CD4-positive, alpha-beta T cell treated with Interleukin-10 for 1 hour (primary cell): ENCODE data around the gene PCYT2.

ENCODE experiments used
- DNase-seq: peaks from one replicate; pipeline ENCODE4 v3.0.0-alpha.2; 2020

PCYT2 gene

DNA sequence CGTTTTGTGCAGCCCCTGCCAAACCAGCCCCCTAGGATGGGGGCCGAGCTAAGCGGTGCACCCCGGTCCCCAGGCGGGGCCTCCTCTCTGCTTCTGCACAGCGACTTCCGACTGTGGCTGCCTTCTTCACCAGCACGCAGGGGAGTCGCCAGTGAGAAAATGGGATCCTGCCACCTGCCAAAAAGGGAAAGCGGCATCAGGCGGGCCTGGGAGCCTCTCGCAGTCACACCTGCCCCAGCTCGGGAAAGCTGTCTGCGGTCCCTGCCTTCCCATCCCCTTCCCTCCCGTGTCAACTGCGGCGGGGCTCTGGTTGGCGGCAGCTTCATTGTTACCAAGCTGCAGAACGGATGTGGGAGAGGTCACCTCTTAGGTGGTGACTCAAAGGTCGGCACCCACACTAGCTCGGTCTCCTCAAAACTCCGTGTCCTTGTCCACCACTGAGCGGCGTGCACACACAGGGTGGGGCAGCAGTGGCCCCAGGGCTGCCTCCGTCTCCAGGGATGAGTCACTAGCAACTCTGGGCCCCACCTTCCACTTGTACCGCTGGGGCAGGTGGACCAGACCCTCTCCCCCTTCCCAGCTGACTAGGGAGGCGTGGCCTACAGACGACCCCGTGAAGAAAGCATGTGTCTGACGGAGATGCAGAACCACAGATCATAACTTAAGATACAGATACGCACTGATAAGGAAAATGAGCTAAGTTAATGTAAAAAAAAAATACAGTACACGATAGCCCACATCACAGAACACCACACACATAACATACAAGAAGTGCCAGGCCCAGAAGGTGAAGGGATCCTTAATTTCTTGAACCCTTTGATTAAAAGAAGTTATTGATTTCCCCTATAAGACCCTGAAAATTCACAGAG is 1.5 kb upstream of the PCYT2 start:
- no peak for DNase-seq

DNA sequence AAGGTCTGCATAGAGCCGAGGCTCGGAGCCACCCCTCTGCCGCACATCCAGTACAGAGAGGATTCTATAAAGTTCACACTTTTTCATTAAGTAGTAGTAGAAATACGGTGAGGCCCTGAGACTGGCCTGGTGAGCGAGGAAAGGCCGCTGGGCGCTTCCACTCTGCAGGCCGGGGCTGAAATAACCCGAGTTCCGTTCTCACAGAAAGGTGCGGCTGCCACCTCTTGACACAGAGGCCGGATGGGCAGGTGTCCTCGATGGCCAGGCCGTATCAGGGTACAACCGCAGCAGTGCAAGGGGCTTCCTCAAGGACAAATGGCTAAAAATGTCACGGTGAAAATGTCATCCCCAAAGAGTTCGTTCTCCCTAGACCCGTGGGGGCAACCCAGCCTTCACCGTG is 770 bp upstream of the PCYT2 start:
- no peak for DNase-seq

DNA sequence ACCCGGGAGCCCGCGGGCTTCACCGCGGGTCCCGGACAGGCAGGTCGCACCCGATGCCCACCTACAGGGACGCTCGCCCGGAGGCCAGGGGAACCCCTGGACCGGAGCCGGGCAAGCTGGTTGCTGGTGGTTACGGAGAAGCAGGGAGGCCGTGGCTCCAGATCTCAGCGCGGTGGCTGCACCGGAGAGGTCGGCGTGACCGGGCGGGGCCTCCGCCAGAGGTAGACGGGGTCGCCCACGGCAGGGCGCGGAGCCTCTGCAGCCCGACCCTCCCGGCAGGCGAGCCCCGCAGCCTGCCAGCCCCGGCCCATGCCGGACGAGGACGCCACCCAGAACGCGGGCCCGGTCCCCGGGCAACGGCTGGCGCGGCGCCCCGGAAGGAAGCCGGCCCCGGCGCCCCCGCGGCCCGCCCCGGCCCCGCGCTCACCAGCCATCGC is 341 bp downstream of the PCYT2 start:
- no peak for DNase-seq

- no peak for DNase-seq
Measured at GRCh38 chr17:81909966-81910839, 996 bp downstream of the PCYT2 start.

- no peak for DNase-seq
Measured at GRCh38 chr17:81909231-81909630, 2.0 kb downstream of the PCYT2 start.

DNA sequence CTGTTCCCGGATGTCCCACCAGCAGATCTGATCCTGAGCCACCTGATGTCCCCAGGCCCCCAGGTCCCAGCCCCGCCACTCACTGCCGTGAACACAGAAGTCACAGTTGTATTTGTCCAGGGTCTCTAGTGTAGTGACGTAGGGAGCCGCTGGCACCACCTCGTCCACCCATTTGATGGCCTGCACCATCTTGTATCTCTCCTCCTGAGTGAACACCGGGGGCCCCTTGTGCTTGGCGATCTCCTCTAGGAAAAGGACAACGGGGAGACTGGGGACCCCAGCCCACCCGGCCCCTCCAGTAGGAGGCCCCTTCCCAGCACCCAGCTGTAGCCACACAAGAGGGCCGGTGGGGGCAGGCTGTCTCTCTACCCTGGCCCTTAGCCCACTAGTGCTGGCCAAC is 2.4 kb downstream of the PCYT2 start:
- no peak for DNase-seq

DNA sequence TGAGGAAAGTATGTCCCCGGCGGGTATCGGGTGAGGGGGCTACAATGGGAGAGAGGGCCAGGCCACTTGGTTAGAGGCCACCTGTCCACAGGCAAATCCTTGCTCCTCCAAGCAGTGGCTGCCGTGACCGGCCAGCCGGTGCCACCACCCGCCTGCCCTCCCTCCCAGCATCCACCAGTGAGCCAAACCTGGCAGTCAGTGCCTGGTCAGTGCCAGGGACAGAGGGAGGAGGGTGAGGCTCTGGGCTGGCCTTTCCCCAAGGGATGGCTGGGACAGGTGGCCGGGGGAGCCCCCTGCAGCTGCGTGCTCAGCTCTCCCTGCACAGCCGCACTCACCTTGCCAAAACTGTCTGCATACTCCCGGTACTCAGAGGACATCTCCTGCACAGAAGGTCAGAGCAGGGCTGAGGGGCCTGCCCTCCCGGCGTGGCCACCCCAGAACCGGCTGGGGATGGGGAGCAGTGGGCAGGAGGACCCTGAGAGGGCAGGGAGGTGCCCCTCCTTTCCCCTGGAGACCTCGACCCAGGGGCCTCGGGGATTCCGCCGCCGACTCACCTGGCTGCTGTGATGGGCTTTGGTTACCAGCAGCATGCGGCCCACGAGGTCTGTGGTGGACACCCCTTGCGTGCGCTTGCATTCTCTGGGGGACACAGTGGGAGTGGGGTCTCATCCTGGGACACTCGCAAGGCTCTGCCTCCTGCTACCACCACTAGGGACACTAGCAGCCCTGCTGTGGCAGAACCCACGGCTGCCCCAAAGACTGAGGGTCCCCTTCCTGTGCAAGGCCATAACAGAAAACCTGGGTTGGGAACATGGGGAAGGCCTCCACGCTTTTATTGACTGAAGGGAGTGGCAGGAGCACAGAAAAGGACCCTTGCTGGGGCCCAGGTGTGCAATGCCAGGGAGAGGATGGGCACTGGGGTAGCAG is 3.7 kb downstream of the PCYT2 start:
- no peak for DNase-seq

GRCh38 chr17:81906476-81907218 is 4.6 kb downstream of the PCYT2 start:
- DNase-seq = no peak

- no peak for DNase-seq
Measured at GRCh38 chr17:81905993-81906392, 5.2 kb downstream of the PCYT2 start.

DNA sequence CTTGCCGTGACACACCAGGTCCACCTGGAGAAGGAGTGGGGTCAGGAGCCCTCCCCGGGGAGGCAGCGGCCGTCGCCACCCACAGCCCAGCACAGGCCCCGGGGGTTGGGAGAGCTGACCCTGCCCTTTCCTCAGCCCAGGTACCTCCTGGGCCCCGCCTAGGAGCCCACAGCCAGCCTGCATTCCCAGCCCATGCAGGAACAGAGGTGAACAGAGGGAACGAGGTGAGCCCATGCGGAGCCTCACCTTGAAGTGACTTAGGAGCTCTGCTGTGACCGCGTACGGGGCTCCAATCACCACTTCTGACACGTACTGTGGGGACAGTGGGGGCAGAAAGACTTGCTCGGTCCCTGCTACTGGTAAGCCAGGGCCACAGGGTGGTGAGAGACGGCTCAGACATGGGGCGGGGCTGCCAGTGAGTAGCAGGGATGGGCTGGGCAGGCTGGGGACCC is 5.7 kb downstream of the PCYT2 start:
- no peak for DNase-seq

GRCh38 chr17:81904600-81905423 is 6.4 kb downstream of the PCYT2 start:
- DNase-seq = no peak

GRCh38 chr17:81903896-81904599 is 7.2 kb downstream of the PCYT2 start:
- no peak for DNase-seq

- DNase-seq = no peak
Measured at GRCh38 chr17:81903415-81903831, 7.8 kb downstream of the PCYT2 start.

DNA sequence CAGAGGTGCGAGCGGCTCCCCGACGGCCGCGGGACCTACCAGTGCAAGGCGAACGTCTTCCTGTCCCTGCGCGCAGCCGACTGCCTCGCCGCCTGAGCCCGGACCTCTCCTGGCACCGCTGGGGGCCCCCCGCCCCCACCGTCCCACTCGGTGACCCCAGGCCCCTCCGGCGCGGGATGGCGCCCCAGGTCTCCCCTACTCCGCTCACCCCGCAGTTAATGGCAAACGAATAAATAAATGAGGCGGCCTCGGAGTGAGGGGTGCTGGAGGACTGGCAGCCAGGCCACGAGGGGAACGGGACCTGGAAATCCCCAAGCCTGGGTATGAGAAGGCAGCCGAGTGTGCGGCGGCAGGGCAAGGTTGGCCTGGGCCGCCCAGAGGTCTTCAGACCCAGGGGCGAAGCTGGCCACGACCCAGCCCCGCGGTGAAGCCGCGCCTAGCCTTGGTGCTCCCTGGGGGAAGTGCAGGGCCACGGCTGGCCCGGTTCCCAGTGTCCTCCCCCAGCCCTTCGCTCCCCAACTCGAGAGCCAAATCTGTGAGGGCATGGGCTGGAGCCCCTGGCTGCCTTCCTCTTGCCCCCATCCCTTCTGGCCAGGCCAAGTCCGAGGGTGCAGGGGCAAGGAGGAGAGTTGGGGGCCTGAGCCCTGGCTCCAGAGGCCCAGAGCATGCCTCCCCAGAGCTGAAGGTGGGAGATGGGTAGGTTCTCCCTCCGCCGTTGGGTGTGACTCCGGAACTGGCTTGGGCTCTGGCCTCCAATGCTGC is 8.4 kb downstream of the PCYT2 start:
- DNase-seq = no peak

GRCh38 chr17:81902023-81902652 is 9.1 kb downstream of the PCYT2 start, which contains the start of gene NPB:
NPB (plus strand) TSS chr17:81902238; CDS start chr17:81902278, 40 bp downstream.
- DNase-seq = no peak

- no peak for DNase-seq
Measured at GRCh38 chr17:81901167-81902022, 9.8 kb downstream of the PCYT2 start.

- DNase-seq = no peak
Measured at GRCh38 chr17:81900181-81900820, 10.9 kb downstream of the PCYT2 start.
